HK-2 (cell line): Measurements from ENCODE around the gene PLCL1.

Experiments used
- DNase-seq: peaks from one replicate; pipeline ENCODE4 v3.0.0-alpha.2; 2018; ENCODE audit not compliant: unreplicated experiment

PLCL1 gene

GRCh38 chr2:197857476-197858107 lies 53.2 kb downstream of the PLCL1 start:
- DNase-seq = no peak

GRCh38 chr2:197858607-197859140 lies 54.3 kb downstream of the PLCL1 start:
- DNase-seq = no peak

- DNase-seq = no peak
These were observed 58.0 kb downstream of the PLCL1 start for GRCh38 chr2:197862246-197862955.

GRCh38 chr2:197863744-197864143 lies 59.4 kb downstream of the PLCL1 start:
- no peak for DNase-seq

GRCh38 chr2:197866455-197866854 lies 62.1 kb downstream of the PLCL1 start:
- DNase-seq = no peak

GRCh38 chr2:197867033-197867432 lies 62.6 kb downstream of the PLCL1 start:
- DNase-seq = no peak

- DNase-seq = no peak
These were observed 63.2 kb downstream of the PLCL1 start for GRCh38 chr2:197867624-197868023.

GRCh38 chr2:197868206-197868605 lies 63.8 kb downstream of the PLCL1 start:
- DNase-seq = no peak

- DNase-seq = no peak
These were observed 64.6 kb downstream of the PLCL1 start for GRCh38 chr2:197869041-197869440.

GRCh38 chr2:197869501-197870111 lies 65.2 kb downstream of the PLCL1 start:
- DNase-seq = no peak

GRCh38 chr2:197870137-197870536 lies 65.7 kb downstream of the PLCL1 start:
- no peak for DNase-seq

GRCh38 chr2:197871780-197872456 lies 67.5 kb downstream of the PLCL1 start:
- DNase-seq = no peak

- no peak for DNase-seq
These were observed 68.9 kb downstream of the PLCL1 start for GRCh38 chr2:197873293-197873701.

GRCh38 chr2:197875763-197876162 lies 71.4 kb downstream of the PLCL1 start:
- DNase-seq = no peak

- DNase-seq = no peak
These were observed 72.1 kb downstream of the PLCL1 start for GRCh38 chr2:197876524-197876923.

- DNase-seq = no peak
These were observed 72.6 kb downstream of the PLCL1 start for GRCh38 chr2:197877038-197877437.

GRCh38 chr2:197878792-197879191 lies 74.4 kb downstream of the PLCL1 start:
- DNase-seq = no peak

GRCh38 chr2:197879812-197880408 lies 75.5 kb downstream of the PLCL1 start:
- DNase-seq = no peak

GRCh38 chr2:197883354-197884032 lies 79.1 kb downstream of the PLCL1 start:
- no peak for DNase-seq

- DNase-seq = no peak
These were observed 79.9 kb downstream of the PLCL1 start for GRCh38 chr2:197884252-197884651.

GRCh38 chr2:197885126-197885525 lies 80.7 kb downstream of the PLCL1 start:
- DNase-seq = no peak
